HG02970 (cell line): ENCODE results near the gene HNRNPAB.

Experiments used
- ATAC-seq: cut with Tn5 transposase; IDR thresholded peaks from one replicate; pipeline ENCODE4 v1.9.1; 2021; ENCODE audit warnings: mild to moderate bottlenecking, moderate library complexity, moderate number of reproducible peaks; ENCODE audit not compliant: unreplicated experiment, low FRiP score

The HNRNPAB gene

DNA sequence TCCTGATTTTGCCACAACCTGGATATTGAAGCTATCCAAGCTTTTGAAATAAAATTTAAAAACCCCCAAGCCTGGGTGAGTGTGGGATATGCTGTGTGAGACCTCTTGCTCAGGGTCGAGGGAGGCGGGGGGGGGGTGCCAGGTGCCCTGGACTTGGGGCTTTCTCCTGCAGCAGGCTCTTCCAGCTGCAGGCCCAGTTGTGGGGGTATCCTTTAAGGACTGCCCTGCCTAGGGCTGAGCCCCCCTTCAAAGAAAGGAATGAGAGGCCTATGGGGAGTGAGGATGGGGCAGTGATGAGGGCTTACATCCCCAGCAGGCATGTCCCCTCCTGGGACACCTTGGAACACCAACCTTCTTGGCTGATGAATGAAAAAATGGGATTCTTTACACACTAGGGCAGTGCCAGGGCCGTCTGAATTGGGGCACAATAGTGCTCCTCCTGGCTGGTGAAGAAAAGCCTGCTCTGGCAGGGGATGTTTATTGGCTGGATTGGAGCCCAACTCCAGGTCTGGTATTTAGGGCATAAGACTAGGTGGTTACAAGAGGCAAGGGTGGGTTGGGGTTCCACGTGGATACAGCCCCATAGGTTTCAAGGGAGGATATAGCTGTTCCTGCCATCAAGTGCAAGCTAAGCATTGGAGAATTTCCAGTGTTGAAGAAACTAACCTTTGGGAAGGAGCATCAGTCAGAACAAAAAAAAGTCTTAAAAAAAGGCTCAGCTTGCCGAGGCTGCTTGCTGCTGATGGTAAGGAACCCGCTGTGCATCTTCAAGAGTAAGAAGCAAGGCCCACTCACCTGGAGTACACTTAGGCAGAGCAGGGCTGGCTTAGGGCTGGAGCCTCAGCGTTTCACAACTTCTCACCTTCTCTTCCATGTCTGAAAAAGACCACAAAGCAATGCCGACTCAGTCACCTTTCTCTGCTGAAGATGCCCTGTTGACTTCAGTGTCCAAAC lies 7.0 kb downstream of the HNRNPAB start:
- no peak for ATAC-seq

DNA sequence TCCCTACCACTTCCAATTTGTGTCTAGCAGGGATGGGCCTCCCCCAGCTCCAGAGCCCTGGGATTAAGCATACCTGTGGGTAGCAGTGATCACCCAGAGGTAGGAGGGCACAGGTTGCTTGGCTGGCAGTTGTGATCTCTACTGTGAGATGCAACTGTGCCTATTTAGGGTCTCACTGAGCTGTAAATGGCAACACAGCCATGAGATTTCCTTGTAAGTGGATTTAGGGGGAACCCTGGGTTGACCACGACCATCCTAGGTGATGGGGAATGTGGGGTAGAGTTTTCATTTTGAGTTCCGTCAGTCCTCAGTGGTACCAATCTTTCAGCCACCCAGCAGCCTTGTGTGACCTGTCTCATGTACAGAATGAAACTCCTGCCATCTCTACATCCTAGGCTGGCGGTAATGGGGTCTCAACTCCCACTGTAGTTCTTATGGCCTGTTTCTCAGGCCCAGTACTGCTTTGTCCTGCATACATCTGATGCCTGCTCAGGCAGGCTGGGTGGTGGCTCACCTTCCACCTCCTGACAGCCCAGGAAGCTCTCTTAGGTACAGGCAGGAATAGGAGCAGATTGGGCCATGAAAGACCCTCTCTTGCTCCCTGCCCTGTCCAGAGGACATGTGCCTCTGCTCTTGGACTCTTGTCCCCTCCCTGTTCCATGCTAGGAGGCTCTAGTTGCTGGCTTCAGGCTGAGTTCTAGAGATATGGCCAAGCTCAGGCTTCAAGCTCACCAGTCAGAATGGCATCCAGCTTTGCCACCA lies 8.1 kb downstream of the HNRNPAB start:
- ATAC-seq, result no peak

DNA sequence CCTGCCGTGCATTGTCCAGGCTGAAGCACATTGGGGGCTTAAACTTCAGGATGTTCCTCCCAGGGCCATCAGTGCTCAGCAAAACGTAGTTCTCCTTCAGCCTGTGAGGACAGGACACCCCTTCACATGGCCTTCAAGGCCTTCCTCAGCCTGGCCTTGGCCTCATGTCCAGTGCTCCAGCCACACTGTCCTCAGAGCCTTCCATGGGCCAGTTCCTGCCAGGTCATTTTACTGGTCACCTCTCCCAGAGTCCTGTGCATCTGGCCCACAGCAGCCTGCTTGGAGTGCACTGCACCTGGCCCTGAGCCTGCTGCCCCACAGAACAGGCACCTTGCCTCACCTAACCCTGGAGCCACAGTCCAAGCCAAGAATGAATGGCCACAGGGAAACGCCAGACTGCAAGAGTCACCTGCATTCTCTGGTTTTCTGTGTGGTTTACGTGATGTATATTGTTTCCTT lies 8.7 kb downstream of the HNRNPAB start:
- ATAC-seq, result no peak

DNA sequence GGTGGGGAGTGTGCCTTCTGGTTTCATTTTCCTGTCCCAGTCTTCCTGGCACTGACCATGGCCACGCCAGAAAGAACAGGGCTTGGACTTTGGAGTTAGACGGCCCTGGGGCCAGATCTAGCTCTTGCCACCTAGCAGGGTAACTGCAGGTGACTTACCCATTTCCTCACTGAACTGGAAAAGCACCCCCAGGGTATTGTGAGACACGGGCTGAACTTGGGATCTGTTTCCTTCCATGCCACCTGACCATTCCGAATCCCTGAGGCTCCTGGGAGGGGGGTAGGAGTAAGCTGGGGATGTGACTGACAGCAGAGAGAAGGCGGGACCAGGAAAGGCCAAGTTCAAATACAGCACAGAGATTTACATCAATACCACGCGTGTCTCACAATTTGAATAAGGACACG lies 9.4 kb downstream of the HNRNPAB start:
- no peak for ATAC-seq

DNA sequence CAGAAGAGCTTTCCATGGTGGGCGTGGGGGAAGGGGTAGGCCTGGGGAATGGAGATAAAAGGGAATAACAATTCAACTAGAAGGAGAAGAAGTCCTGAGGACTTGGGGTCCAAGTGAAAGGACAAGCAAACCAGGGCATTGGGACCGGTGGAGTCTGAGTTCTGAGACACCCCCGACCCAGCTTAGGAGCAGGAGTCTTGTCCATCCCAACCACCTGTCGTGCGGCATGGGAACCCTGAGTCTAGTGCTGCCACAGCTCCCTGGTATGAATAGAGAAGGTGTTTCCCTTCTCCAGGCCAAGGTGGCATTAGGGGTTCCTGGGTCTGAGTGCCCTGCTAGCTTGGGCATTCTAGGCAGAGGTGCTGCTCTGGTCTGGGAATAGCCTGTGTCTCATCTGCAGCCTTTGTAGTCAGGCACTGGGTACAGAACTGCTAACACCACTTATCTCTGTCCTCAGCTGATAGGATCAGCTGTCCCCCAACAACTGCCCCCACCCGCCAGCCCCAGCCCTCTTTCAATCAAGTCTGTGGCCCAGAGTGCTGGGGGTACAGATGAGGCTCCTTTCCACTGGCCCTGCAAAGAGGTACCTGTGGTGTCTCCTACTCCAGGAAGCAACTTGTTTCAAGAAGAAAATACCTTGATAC lies 9.9 kb downstream of the HNRNPAB start:
- no peak for ATAC-seq

DNA sequence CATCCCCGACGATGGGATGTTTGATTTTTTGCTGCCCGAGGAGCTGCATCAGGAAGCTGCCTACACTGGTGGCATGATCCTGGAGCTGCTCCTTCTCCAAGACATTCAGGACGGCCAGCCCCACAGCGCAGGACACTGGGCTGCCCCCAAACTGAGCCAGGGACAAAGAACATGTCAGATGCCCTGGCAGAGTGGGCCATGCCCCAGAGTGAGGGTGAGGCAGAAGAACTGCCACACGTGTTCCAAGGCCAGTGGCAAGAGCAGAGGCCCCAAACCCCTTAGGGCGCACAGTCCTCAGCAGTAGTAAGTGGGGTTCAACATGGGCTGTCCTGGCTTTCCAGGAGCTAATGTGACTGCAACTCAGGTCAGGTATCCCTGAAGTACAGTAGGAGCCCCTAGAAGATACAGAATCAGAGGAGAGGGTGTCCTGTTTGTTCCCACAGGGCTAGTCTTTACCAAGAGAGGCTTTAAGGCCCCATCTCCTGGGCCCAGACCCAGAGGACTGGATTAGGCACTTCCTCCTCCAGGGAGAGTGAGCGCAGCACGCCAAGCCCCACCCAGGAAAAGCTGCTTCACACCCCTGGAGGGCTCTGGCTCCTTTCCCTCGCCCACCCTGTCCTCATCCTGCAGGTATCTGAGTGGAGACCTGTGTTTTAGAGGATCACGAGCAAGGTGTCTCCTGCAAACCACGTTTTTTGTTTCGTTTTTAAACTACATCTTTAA lies 11.1 kb downstream of the HNRNPAB start:
- ATAC-seq, result no peak

DNA sequence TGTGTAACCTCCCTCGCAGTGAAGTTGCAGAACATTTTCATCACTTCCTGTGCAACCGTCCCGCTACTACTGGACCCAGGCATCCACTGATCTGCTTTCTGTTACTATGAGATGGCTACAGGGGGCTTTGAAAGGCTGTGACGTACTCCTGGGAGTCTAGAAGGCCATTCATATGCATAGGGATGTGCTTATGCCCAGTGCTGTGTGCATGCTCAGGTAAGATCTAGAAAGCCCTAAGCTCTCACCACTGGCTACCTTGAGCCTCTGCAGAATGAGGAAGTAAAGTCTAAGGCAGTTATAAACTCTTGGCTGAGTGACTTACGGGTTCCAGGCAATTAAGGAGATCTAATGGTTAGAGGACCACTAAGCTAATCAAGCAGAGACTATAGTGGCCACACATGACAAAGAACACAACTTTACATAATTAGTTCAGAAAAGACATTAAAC lies 11.8 kb downstream of the HNRNPAB start:
- no peak for ATAC-seq

DNA sequence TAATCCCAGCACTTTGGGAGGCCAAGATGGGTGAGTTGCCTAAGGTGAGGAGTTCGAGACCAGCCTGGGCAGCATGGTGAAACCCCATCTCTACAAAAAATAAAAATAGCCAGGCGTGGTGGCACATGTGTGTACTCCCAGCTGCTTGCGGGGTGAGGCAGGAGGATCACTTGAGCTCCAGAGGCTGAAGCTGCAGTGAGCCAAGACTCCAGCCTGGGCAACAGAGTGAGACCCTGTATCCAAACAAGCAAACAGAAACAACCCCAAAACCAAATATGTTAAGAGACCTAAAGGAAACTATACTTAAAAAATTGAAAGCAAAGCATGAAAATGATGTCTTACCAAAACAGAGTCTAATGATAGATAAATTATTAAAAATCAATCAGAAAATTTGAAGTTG lies 12.4 kb downstream of the HNRNPAB start:
- no peak for ATAC-seq

DNA sequence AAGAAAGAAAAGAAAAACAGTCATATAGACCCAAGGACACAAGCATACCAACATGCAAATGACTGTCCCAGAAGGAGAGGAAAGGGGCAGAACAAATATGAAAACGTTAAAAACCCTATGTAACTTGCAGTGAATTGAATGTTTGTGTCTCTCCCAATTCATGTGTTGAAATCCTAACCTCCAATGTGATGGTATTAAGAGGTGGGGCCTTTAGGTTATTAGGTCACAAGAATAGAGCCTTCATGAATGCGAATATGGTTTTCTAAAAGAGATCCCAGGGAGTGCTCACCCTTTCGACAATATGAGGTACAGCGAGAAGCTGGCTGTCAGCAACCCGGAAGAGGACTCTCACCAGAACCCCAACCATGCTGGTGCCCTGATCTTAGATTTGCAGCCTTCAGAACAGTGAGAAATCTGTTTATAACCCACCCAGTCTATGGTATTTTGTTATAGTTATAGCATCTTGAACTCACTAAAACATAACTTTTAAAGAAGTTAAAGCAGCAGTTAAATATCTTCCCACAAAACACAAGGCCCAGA lies 14.0 kb downstream of the HNRNPAB start:
- no peak for ATAC-seq

DNA sequence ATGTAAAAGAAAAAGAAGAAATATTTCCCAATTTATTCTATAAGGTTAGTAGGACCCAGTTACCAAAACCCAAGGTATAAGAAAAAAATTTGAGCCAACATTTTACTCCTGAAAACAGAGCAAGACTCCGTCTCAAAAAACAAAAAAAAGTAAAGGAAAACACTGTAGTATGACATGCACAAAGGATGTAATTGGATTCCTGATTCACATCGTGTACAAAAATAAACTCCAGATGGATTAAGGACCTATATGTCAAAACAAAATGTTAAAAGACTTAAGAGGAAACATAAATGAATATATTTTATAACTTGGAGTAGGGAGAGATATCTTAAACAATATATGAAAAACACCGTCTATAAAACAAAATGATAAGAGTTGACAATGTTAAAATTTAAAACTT lies 14.5 kb downstream of the HNRNPAB start:
- ATAC-seq, result no peak

DNA sequence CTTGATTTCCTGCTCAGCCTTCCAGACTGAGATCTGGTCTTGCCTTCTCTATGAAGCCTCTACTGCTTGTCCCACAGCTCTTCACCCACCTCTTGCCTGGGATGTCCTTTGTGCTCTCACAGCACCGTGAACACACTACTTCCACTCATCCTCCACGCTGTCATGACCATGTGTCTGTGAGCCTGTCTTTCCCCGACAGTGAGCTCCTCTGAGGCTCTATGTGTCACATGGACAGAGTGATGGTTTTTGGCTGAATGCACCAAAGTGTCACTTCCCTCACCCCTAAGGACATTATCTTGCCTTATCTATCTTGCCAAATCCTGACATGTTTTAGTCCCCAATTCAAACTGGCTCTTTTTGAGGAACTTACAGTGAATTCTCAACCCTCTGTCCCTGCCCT lies 16.9 kb downstream of the HNRNPAB start:
- no peak for ATAC-seq

DNA sequence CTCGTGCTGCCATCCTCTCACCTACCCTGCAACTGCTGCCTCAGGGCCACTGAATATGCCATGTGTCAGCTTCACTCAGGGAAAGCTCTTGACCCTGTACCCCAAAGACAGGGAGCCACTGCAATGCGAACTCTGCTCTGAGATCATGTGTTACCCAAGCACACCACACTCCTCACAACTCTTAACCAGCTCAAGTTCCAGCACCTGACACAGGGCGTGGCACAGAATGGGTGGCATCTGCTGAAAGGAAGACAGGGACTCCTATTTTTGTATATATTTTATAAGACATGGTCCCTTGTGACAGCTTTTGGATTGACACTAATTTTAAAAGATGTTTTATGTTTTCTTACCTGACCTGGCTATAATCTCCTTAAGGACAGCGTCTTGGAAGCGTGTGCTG lies 17.5 kb downstream of the HNRNPAB start:
- no peak for ATAC-seq

DNA sequence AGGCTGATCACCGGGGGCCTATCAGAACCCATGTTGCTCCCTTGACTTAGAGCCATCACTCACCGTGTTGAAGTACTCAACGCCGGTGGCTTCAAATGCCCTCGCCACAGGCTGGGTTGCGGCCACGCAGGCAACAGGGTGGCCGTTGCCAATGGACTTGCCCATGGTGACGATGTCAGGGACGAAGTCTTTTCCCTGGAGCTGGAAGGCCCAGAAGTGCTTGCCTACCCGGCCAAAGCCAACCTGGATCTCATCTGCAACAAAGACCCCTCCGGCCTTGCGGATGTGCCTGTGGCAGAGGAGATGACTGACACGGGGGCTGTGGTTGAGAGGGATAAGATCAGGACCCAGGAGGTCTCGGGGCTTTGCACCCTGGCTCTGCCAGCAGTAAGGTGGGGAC lies 18.0 kb downstream of the HNRNPAB start:
- no peak for ATAC-seq

DNA sequence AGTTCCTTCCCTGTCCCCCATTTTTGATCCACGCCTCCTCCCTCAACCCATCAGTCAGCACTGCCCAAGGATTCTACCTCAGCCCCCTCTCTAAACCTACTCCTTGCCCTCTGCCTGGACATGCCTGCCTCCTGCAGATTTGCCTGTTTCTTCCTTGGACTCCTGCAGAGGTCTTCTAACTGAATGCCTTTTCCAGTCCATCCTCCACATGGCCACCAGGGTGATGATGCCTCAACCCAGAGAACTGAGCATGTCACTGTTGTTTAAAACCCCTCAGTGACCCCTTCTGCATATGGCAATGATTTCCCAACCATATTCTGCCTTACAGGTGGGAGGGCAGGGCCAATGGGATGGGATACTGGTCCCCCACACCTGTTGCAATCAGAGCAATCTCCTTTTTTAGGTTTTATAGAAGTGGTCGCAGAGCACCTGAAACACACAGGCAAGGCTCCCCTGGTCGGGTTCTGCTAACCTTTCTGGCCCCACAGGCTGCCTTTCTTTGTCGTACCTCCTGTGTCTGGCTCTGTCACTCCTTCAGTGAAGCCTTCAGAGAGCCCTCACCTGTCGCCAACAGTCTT lies 19.0 kb downstream of the HNRNPAB start:
- ATAC-seq, result no peak

DNA sequence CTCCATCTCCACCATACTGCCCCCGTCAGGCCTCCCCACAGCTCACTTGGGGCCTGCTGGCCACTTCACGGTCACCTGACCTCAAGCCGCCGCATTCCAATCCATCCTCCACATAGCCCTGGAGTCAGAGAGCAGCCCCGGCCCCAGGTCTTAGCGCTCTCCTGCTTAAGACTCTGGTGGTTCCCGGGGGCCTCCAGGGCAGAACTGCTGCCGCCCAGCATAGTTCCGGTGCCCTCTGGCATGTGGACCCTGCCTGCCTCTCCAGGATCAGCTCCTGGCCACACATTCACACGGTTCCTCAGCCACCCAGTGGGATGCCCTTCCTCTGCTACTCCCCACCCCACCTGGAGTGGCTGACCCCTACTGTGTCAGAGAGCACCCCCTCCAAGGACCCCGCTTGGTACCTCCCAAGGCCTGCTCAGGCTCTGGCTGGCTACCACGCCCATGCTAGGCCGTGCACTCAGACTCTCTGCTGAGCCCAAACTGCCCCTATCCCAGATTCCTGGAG lies 19.5 kb downstream of the HNRNPAB start:
- no peak for ATAC-seq

DNA sequence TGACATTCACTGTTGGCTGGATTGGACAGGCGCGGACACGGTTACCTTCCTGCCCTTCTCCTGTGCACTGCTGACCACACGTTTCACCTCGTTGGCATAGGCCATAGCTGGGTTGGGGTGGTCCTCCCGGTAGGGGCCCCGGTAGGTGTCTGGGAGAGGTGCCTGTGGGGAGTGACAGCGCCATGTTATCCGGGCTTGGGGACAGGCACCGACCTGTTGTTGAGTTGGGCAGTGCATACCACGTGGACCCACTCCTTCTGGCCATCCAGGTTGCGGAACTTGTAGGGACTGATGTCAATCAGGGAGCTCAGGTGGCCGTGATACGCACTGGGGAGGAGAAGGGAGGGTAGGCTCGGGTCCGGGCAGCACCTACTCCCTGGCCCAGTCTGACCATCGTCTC lies 20.1 kb downstream of the HNRNPAB start:
- ATAC-seq, result no peak

DNA sequence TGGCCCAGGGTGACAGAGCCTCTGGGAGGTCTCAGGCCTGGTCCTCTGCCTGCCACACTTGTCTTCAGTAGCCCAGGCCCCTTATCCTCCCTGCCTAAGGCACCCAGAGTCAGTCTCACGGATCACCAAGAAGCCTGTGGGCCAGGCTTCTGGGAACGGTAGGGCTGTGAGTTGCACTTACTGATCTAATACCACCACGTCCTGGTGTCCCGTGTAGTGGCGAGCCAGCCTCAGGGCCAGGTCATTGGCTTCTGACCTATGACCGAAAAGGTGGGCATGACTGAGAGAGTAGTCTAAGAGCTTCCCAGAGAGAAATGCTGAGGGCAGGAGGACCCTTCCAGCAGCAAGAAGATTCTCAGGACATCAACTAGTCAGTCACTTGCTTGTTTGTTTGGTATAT lies 20.8 kb downstream of the HNRNPAB start:
- ATAC-seq, result no peak

DNA sequence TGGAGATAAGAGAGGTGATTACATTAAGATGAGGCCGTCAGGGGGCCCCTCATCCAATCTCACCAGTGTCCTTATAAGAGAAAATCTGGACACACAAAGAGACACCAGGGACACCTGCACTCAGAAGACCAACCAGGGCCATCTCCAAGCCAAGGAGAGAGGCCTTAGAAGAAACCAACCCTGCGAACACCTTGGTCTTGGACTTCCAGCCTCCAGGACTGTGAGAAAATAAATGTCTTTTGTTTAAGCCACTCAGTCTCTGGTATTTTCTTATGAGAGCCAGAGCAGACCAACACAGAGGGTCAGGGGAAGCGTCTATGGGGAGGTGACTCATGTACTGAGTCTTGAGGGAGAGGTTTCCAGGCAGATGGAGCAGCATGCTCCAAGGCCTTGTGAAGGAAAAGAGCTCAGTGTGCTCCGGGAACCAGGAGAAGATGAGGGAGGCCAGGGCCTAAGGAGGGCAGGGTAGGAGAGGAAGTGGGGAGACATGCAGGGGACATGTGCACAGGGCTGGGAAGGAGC lies 22.9 kb downstream of the HNRNPAB start:
- ATAC-seq, result no peak

DNA sequence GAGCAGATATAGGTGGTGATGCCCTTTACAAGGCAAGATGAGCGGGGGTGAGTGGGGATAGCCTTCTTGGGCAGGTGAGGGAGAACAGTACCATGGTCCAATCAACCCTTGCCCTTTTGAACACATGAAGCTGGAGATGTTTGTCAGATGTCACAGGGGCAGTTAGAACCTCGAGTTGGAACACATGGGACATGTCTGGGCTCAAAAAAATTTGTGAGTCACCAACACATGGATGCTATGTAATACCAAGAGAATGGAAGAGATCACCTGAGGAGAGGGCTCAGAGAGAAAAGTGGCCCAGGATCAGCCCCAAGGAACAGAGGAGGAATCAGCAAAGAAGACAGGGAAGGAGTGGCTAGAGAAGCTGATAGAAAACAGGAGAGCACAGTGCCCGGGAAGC lies 23.6 kb downstream of the HNRNPAB start:
- ATAC-seq, result no peak
